CD4-positive, CD25-positive, alpha-beta regulatory T cell (primary cell): ENCODE data around the gene ENOX1. TPM values are rescaled to one million over a fixed set of nuclear protein-coding genes. Genes with fewer than 3 reads are reported as not detected.
"Not testable (repeated sequence)": the region's sequence is repeated elsewhere in the genome, so short reads cannot be mapped to it uniquely, and the experiment has no call there.

ENCODE experiments used
- ATAC-seq, 2 donors: fragments of 150-1000 bp; cut with Tn5 transposase; one replicate each; pipeline ENCODE4 v1.10.0; 2021; ENCODE audit warnings: low read depth in 2 of 2, moderate number of reproducible peaks in 2 of 2, moderate library complexity in 1 of 2
- DNase-seq, 3 donors: peaks; one replicate each; pipeline versions ENCODE4 v3.0.0 to v3.0.0-alpha.2; 2012 to 2022; ENCODE audit warnings: mixed read lengths in 1 of 3
- H3K27ac ChIP-seq: one replicate; pipeline ENCODE4 v1.7.0; 2013; ENCODE audit warnings: mild to moderate bottlenecking, low read length; ENCODE audit not compliant: insufficient read depth, poor library complexity, severe bottlenecking
- H3K27me3 ChIP-seq: one replicate; pipeline ENCODE4 v1.7.0; 2013; ENCODE audit warnings: low read length; ENCODE audit not compliant: control insufficient read depth, insufficient read depth
- H3K36me3 ChIP-seq: one replicate; pipeline ENCODE4 v1.7.0; 2013; ENCODE audit warnings: mild to moderate bottlenecking, low read length, moderate library complexity; ENCODE audit not compliant: control insufficient read depth, insufficient read depth
- H3K4me1 ChIP-seq: 2 replicates; pipeline ENCODE4 v1.7.0; 2013; ENCODE audit warnings: mild to moderate bottlenecking, low read length; ENCODE audit not compliant: insufficient read depth, control insufficient read depth, poor library complexity, severe bottlenecking
- H3K4me3 ChIP-seq: one replicate; pipeline ENCODE4 v1.7.0; 2013; ENCODE audit warnings: low read depth, mild to moderate bottlenecking, low read length, moderate library complexity
- H3K9me3 ChIP-seq, 2 experiments: 1 replicate in 1 of 2; 2 replicates in 1 of 2; pipeline ENCODE4 v1.7.0; 2013; ENCODE audit warnings: low read length in 2 of 2, mild to moderate bottlenecking in 1 of 2, moderate library complexity in 1 of 2; ENCODE audit not compliant: control insufficient read depth in 2 of 2
- H3K27ac Mint-ChIP-seq, 3 donors: one replicate each; pipeline ENCODE4 v1.8.0; 2020 to 2022; ENCODE audit warnings: mild to moderate bottlenecking in 3 of 3, mixed read lengths in 3 of 3, moderate library complexity in 2 of 3
- H3K27me3 Mint-ChIP-seq: one replicate; pipeline ENCODE4 v1.8.0; 2022; ENCODE audit warnings: mild to moderate bottlenecking, mixed read lengths
- H3K36me3 Mint-ChIP-seq: one replicate; pipeline ENCODE4 v1.8.0; 2020; ENCODE audit warnings: mixed read lengths
- H3K4me1 Mint-ChIP-seq, 4 donors: one replicate each; pipeline ENCODE4 v1.8.0; 2020 to 2022; ENCODE audit warnings: mixed read lengths in 4 of 4, mild to moderate bottlenecking in 1 of 4
- H3K4me3 Mint-ChIP-seq, 4 donors: one replicate each; pipeline ENCODE4 v1.8.0; 2020 to 2022; ENCODE audit warnings: mild to moderate bottlenecking in 4 of 4, mixed read lengths in 4 of 4, moderate library complexity in 3 of 4
- H3K9me3 Mint-ChIP-seq, 7 donors: one replicate each; pipeline ENCODE4 v1.8.0; 2020 to 2022; ENCODE audit warnings: mixed read lengths in 7 of 7, mild to moderate bottlenecking in 3 of 7, moderate library complexity in 2 of 7
- polyA plus RNA-seq, 4 donors: library from polyadenylated mRNA; unstranded; fragments of 300-500 nt; fragmentation: Illumina TruSeq; gene quantifications; one replicate each; pipeline ENCODE4 v1.2.3, GENCODE V29; 2021
- total RNA-seq: library from RNA; stranded (reverse); gene quantifications from one replicate; pipeline ENCODE4 v1.2.3, GENCODE V29; 2022

Gene ENOX1
- total and polyA plus RNA-seq, 5 donors from 2014 or later: 0.10 TPM; not detected in 4

- H3K4me1 Mint-ChIP-seq, H3K27ac ChIP-seq, H3K4me1 ChIP-seq, H3K9me3 Mint-ChIP-seq, H3K36me3 Mint-ChIP-seq, H3K9me3 ChIP-seq, H3K27me3 Mint-ChIP-seq, H3K27me3 ChIP-seq, DNase-seq, H3K4me3 Mint-ChIP-seq, H3K4me3 ChIP-seq, H3K36me3 ChIP-seq, ATAC-seq: not testable (repeated sequence)
- H3K27ac Mint-ChIP-seq: peak overlapping the region in 1 of 3 donors; percentile 69
Observed at GRCh38 chr13:43416842-43417241, 369.9 kb downstream of the ENOX1 start.

DNA sequence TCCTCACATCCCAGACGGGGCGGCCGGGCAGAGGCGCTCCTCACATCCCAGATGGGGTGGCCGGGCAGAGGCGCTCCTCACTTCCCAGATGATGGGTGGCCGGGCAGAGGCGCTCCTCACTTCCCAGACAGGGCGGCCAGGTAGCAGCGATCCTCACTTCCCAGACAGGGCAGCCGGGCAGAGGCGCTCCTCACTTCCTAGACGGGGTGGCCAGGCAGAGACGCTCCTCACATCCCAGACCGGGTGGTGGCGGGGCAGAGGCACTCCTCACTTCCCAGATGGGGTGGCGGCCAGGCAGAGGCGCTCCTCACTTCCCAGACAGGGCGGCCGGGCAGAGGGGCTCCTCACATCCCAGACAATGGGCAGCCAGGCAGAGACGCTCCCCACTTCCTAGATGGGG lies 370.4 kb downstream of the ENOX1 start:
- H3K9me3 Mint-ChIP-seq, H3K27ac ChIP-seq, H3K27ac Mint-ChIP-seq, H3K27me3 ChIP-seq, H3K4me3 Mint-ChIP-seq, H3K4me3 ChIP-seq, ATAC-seq, H3K36me3 ChIP-seq, H3K9me3 ChIP-seq, H3K4me1 ChIP-seq, DNase-seq, H3K36me3 Mint-ChIP-seq, H3K4me1 Mint-ChIP-seq, H3K27me3 Mint-ChIP-seq: not testable (repeated sequence)

DNA sequence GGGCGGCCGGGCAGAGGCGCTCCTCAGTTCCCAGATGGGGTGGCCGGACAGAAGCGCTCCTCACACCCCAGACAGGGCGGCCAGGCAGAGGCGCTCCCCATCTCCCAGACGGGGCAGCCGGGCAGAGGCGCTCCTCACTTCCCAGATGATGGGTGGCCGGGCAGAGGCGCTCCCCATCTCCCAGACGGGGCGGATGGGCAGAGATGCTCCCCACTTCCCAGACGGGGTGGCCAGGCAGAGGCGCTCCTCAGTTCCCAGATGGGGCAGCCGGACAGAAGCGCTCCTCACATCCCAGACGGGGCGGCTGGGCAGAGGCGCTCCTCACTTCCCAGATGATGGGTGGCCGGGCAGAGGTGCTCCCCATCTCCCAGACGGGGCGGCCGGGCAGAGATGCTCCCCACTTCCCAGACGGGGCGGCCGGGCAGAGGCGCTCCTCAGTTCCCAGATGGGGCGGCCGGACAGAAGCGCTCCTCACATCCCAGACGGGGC lies 370.8 kb downstream of the ENOX1 start:
- not testable (repeated sequence) for H3K9me3 Mint-ChIP-seq, H3K36me3 ChIP-seq, DNase-seq, H3K4me1 ChIP-seq, H3K27me3 Mint-ChIP-seq, H3K27me3 ChIP-seq, H3K4me1 Mint-ChIP-seq, H3K4me3 Mint-ChIP-seq, ATAC-seq, H3K9me3 ChIP-seq, H3K27ac Mint-ChIP-seq, H3K27ac ChIP-seq, H3K36me3 Mint-ChIP-seq, H3K4me3 ChIP-seq

- H3K27ac ChIP-seq: no peak overlapping the region
- Mint-ChIP-seq H3K27ac (no peak overlapping the region), H3K4me1 (no peaks in the 10 kb centered on the region), H3K36me3 (no peaks in the 10 kb centered on the region), H3K27me3 (peaks cover 5% of the 10 kb centered on the region), H3K9me3 (no peaks in the 10 kb centered on the region), H3K4me3 (no peak overlapping the region)
- DNase-seq (no peak), ATAC-seq (no peak)
- H3K27me3 ChIP-seq: no peaks in the 10 kb centered on the region
- no peaks in the 10 kb centered on the region for H3K36me3 ChIP-seq
- H3K9me3 ChIP-seq: no peaks in the 10 kb centered on the region
- no peaks in the 10 kb centered on the region for H3K4me1 ChIP-seq
- H3K4me3 ChIP-seq: no peak overlapping the region
Observed at GRCh38 chr13:43414111-43414510, 372.7 kb downstream of the ENOX1 start.

DNA sequence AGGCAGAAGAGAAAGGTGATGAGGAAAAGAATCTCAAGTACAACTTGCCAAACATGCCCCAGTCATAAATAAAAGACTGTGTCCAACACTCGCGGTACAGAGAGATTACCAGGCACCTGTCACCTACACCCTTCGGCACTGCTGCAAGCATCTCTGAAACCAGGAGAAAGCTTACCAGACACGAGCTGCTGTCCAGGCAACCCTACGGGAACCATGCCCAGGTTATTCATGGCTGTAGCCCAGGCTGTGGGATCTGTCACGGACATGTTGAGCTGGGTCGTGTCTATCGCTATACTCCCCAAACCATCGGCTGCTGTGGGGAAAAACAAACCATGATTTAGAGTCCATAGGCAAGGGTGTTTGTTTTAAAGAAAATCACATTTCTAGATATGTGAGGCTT lies 375.0 kb downstream of the ENOX1 start:
- DNase-seq: no peak
- Histone ChIP-seq H3K36me3 (no peaks in the 10 kb centered on the region), H3K4me3 (no peak overlapping the region), H3K9me3 (no peaks in the 10 kb centered on the region), H3K4me1 (no peaks in the 10 kb centered on the region), H3K27me3 (no peaks in the 10 kb centered on the region), H3K27ac (no peak overlapping the region)
- H3K9me3 Mint-ChIP-seq: no peaks in the 10 kb centered on the region
- peaks cover 13% of the 10 kb centered on the region for H3K27me3 Mint-ChIP-seq
- no peaks in the 10 kb centered on the region for H3K4me1 Mint-ChIP-seq
- peaks cover 4% of the 10 kb centered on the region for H3K36me3 Mint-ChIP-seq
- H3K4me3 Mint-ChIP-seq: no peak overlapping the region
- no peak overlapping the region for H3K27ac Mint-ChIP-seq
- no peak for ATAC-seq

- Mint-ChIP-seq H3K4me3 (no peak overlapping the region), H3K27ac (no peak overlapping the region), H3K9me3 (no peaks in the 10 kb centered on the region), H3K4me1 (no peaks in the 10 kb centered on the region), H3K36me3 (peaks cover 4% of the 10 kb centered on the region), H3K27me3 (peaks cover 13% of the 10 kb centered on the region)
- no peak overlapping the region for H3K27ac ChIP-seq
- H3K27me3 ChIP-seq: no peaks in the 10 kb centered on the region
- no peaks in the 10 kb centered on the region for H3K4me1 ChIP-seq
- H3K4me3 ChIP-seq: no peak overlapping the region
- no peak for DNase-seq
- no peaks in the 10 kb centered on the region for H3K36me3 ChIP-seq
- no peak for ATAC-seq
- H3K9me3 ChIP-seq: no peaks in the 10 kb centered on the region
Observed at GRCh38 chr13:43411211-43411610, 375.6 kb downstream of the ENOX1 start.

DNA sequence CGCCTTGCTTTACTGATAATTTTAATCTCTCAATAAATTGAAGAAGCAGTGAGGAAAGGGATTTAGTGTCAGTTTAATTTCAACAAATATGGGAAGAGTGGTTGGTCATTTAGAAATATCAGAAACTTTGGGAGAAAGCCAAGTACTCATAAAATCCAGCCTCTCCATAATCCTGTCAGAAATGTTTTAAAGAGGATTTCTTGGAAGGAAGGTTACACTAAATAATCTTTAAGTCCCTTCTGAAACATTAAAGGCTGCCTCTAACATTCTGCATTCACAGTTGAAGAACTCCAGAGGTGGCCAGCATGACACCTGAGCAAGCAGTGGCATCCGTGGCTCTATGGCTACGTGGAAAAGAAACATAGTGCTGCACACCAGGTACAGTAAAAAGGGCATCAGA lies 378.5 kb downstream of the ENOX1 start:
- Histone ChIP-seq H3K36me3 (no peaks in the 10 kb centered on the region), H3K4me1 (no peaks in the 10 kb centered on the region), H3K27ac (no peak overlapping the region), H3K4me3 (no peak overlapping the region), H3K27me3 (no peaks in the 10 kb centered on the region), H3K9me3 (no peaks in the 10 kb centered on the region)
- no peaks in the 10 kb centered on the region for H3K9me3 Mint-ChIP-seq
- H3K4me3 Mint-ChIP-seq: no peak overlapping the region
- no peak overlapping the region for H3K27ac Mint-ChIP-seq
- peaks cover 4% of the 10 kb centered on the region for H3K36me3 Mint-ChIP-seq
- no peak for ATAC-seq
- peaks cover 0 to 6% (median 0%) of the 10 kb centered on the region in 4 donors for H3K4me1 Mint-ChIP-seq
- DNase-seq: no peak
- H3K27me3 Mint-ChIP-seq: peaks cover 24% of the 10 kb centered on the region

DNA sequence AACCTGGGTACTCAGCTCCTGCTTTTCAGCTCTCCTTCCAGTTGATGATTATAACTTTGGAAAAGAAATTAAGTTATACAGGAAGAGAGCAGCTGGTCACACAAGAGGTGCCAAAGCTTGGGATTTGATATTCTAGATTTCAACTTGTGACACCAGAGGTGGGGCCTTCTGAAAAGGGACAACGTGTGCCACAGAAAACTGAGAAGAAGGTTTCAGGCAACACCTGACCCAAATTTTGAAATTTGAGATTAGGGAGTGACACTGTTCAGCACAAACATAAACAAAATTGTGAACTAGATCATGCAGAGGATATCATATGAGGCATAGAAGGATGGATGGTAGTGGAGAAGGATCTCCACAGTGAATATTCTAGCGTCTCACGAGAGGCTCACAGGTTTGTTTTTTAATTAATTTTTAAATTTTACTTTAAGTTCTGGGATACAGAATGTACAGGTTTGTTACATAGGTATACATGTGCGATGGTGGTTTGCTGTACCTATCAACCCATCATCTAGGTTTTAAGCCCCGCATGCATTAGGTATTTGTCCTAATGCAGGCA lies 379.7 kb downstream of the ENOX1 start:
- no peak overlapping the region for H3K27ac ChIP-seq
- ATAC-seq: no peak
- peaks cover 4% of the 10 kb centered on the region for H3K36me3 Mint-ChIP-seq

More for the DNA sequence above, 379.7 kb downstream of the ENOX1 start:
- DNase-seq: no peak
- Mint-ChIP-seq H3K9me3 (no peaks in the 10 kb centered on the region), H3K4me3 (no peak overlapping the region), H3K4me1 (peaks cover 0 to 6% (median 0%) of the 10 kb centered on the region in 4 donors), H3K27ac (no peak overlapping the region), H3K27me3 (peaks cover 24% of the 10 kb centered on the region)
- H3K4me3 ChIP-seq: no peak overlapping the region
- no peaks in the 10 kb centered on the region for H3K36me3 ChIP-seq
- no peaks in the 10 kb centered on the region for H3K27me3 ChIP-seq
- H3K9me3 ChIP-seq: no peaks in the 10 kb centered on the region
- no peaks in the 10 kb centered on the region for H3K4me1 ChIP-seq
